ENCODE measurements around the gene CPNE5.

DNA sequence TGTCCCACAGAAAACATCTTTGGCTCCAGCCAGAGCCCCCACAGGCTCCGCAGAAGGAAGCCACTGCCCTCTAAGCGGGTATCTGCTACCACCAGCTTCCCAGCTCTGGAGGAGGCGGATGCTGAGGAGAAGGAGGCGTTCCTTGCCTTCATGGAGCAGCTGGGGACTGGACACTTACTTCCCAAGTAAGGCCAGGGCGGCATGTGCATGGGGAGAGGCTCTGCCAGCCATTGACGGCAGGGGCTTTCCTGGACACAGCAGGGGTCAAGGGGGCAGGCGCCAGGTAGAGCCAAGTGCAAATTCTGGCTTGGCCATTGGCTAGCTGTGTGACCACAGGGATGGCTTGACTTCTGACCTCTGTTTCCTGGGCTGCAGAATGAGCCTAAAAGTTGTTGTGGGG lies 123.8 kb downstream of the CPNE5 start:
- no peak for TF ChIP-seq POLR2A (IDR thresholded peaks at IDR 0.05)
- TF ChIP-seq, protein P1, sequence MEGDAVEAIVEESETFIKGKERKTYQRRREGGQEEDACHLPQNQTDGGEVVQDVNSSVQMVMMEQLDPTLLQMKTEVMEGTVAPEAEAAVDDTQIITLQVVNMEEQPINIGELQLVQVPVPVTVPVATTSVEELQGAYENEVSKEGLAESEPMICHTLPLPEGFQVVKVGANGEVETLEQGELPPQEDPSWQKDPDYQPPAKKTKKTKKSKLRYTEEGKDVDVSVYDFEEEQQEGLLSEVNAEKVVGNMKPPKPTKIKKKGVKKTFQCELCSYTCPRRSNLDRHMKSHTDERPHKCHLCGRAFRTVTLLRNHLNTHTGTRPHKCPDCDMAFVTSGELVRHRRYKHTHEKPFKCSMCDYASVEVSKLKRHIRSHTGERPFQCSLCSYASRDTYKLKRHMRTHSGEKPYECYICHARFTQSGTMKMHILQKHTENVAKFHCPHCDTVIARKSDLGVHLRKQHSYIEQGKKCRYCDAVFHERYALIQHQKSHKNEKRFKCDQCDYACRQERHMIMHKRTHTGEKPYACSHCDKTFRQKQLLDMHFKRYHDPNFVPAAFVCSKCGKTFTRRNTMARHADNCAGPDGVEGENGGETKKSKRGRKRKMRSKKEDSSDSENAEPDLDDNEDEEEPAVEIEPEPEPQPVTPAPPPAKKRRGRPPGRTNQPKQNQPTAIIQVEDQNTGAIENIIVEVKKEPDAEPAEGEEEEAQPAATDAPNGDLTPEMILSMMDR (IDR thresholded peaks at IDR 0.05), result no peak
